ENCODE data around the gene TP53I3. TPM values are rescaled to one million over a fixed set of nuclear protein-coding genes. Genes with fewer than 3 reads are reported as not detected.
"Not testable (repeated sequence)": the region's sequence is repeated elsewhere in the genome, so short reads cannot be mapped to it uniquely, and the experiment has no call there.

The TP53I3 gene, protein sequence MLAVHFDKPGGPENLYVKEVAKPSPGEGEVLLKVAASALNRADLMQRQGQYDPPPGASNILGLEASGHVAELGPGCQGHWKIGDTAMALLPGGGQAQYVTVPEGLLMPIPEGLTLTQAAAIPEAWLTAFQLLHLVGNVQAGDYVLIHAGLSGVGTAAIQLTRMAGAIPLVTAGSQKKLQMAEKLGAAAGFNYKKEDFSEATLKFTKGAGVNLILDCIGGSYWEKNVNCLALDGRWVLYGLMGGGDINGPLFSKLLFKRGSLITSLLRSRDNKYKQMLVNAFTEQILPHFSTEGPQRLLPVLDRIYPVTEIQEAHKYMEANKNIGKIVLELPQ
- polyA plus RNA-seq (ENCODE audit: insufficient read depth in 1 of 5, insufficient read length in 5 of 5, low replicate concordance in 1 of 5): 10 to 100 TPM; 49.6 to 78.6 (median 65.0) TPM
- long read RNA-seq, donor 1, transcript TP53I3-202 (6 exons, 1,635 nt): minor isoform, 11 of 50 reads
- long read RNA-seq, donor 1, transcript TP53I3-204 (3 exons, 677 nt): minor isoform, 5 of 50 reads
- long read RNA-seq, donor 1, transcript TP53I3-201 (5 exons, 1,998 nt): major isoform, 12 of 50 reads
- long read RNA-seq, donor 1, partial matches to known transcripts: 18 of 50 reads
- long read RNA-seq, donor 1, other reads (novel, unspliced or antisense): 0 of 50 reads
- long read RNA-seq, donor 2, transcript TP53I3-202 (6 exons, 1,635 nt): major isoform, 6 of 18 reads
- long read RNA-seq, donor 2, transcript TP53I3-201 (5 exons, 1,998 nt): major isoform, 6 of 18 reads
- long read RNA-seq, donor 2, partial matches to known transcripts: 0 of 18 reads
- long read RNA-seq, donor 2, other reads (novel, unspliced or antisense): 0 of 18 reads
- long read RNA-seq, donor 3, transcript TP53I3-204 (3 exons, 677 nt): minor isoform, 6 of 52 reads
- long read RNA-seq, donor 3, transcript TP53I3-202 (6 exons, 1,635 nt): major isoform, 14 of 52 reads
- long read RNA-seq, donor 3, transcript TP53I3-201 (5 exons, 1,998 nt): minor isoform, 9 of 52 reads
- long read RNA-seq, donor 3, partial matches to known transcripts: 20 of 52 reads
- long read RNA-seq, donor 3, other reads (novel, unspliced or antisense): 0 of 52 reads
- long read RNA-seq, donor 4, transcript TP53I3-201 (5 exons, 1,998 nt): minor isoform, 5 of 20 reads
- long read RNA-seq, donor 4, transcript TP53I3-202 (6 exons, 1,635 nt): major isoform, 6 of 20 reads
- long read RNA-seq, donor 4, partial matches to known transcripts: 5 of 20 reads
- long read RNA-seq, donor 4, other reads (novel, unspliced or antisense): 0 of 20 reads
- long read RNA-seq, donor 5, transcript TP53I3-204 (3 exons, 677 nt): minor isoform, 7 of 48 reads
- long read RNA-seq, donor 5, transcript TP53I3-202 (6 exons, 1,635 nt): minor isoform, 6 of 48 reads
- long read RNA-seq, donor 5, transcript TP53I3-201 (5 exons, 1,998 nt): major isoform, 9 of 48 reads
- long read RNA-seq, donor 5, partial matches to known transcripts: 25 of 48 reads
- long read RNA-seq, donor 5, other reads (novel, unspliced or antisense): 0 of 48 reads
- long read RNA-seq, donor 6, transcript TP53I3-202 (6 exons, 1,635 nt): minor isoform, 6 of 44 reads
- long read RNA-seq, donor 6, transcript TP53I3-201 (5 exons, 1,998 nt): major isoform, 10 of 44 reads
- long read RNA-seq, donor 6, transcript TP53I3-204 (3 exons, 677 nt): minor isoform, 6 of 44 reads
- long read RNA-seq, donor 6, partial matches to known transcripts: 18 of 44 reads
- long read RNA-seq, donor 6, other reads (novel, unspliced or antisense): 0 of 44 reads
- long read RNA-seq, donor 7, partial matches to known transcripts: 5 of 15 reads
- long read RNA-seq, donor 7, other reads (novel, unspliced or antisense): 0 of 15 reads
- long read RNA-seq, donor 8, transcript TP53I3-201 (5 exons, 1,998 nt): major isoform, 5 of 19 reads
- long read RNA-seq, donor 8, transcript TP53I3-202 (6 exons, 1,635 nt): major isoform, 5 of 19 reads
- long read RNA-seq, donor 8, partial matches to known transcripts: 7 of 19 reads
- long read RNA-seq, donor 8, other reads (novel, unspliced or antisense): 0 of 19 reads

- DNase-seq: peak; percentile 93 to 94
Measured at GRCh38 chr2:24084386-24085199, at the start of gene TP53I3. Gene TP53I3, minus strand, starts transcription at chr2:24084834. Its CDS starts 508 bp downstream, at chr2:24084326.

GRCh38 chr2:24132543-24132942, 47.9 kb upstream of the TP53I3 start:
- no peak for DNase-seq

DNA sequence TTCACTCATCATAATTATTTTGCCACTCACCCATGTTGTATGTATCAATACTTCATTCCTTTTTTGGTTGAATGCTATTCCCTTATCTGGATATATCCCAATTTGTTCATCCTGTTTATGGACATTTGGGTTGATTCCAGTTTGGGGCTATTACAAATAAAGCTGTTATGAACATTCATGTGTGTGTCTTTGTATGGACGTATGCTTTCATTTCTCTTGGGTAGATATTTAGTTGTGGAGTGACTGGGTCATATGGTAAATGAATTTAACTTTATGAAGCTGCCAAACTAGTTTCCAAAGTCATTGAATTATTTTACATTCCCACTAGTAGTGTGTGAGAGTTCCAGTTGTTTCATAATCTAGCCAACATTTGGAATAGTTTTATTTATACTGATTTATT, 41.3 kb upstream of the TP53I3 start:
- peak; percentile 84 to 89 for DNase-seq

DNA sequence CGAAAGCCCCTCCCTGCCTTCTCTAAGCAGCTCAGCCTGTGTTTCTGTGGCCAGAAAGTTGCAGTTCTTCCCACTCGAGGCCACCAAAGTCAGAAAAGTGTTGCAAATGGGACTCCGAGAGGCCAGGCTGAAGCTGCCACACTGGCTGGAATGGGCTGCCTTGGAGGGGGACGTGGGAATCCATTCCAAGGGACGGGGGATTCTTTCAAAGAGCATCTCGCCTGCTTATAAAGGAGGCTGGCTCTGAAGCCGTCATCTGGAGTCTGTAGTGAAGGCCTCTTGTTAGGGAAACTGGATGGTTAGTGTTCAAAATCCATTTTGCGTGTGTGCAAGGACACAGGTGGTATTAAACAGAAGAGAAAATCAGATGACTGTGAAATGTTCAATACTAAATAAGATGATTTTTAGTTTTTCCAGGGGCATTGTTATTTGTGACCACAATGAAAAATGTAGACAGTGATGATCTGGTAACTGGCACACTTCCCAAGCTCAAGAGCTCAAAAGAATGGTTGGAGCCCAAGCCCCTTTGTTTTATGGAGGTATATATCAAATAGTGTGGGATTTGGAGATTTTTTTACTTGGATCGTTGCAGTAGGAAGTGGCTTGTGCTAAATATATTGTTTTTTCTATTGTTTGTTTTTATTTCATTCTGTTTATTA, 39.4 kb upstream of the TP53I3 start:
- DNase-seq: no peak

DNA sequence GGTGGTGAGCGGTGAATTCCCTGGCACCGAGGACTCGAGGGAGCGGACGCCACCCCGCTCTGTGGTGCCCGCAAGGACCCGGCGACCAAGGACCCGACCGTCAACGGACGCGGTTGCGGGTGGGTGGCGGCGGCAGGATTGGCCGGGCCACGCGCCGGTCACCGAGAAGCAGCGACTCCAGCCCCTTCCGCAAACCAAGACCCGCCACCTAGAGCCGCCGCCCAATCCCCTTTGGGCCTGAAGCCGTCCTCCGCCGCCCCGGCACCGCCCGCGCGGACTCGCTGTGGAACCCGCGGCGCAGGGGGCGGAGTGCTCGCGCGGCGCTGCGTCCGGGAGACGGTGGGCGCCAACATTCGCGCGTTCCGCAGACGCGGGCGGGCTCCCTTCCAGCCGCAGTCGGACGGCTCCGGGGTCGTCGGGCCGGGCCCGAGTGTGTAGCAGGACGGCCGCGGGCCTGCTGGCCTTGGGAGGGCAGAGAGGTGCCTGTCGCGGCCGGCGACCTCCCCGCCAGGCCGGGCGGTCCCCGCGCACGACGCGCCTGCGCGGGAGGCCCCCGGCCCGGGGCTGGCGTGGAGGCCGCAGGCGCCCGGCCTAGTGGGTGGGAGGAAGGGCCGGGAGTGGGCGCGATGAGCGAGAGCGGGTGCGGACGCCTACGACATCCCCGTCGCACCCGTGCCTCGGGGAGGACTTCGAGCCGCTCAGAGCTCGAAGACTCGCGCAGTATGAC, 38.7 kb upstream of the TP53I3 start, which contains the start of the genes FAM228B and PFN4:
TSS of gene FAM228B (plus strand) at position 275 of the 727 bp plus-strand sequence. CDS start 893 bp downstream, outside the sequence.
TSS of gene PFN4 (minus strand) at position 140 of the 727 bp plus-strand sequence. CDS start 799 bp downstream, outside the sequence.
- DNase-seq: peak; percentile 84 to 85

GRCh38 chr2:24122366-24123194, 37.9 kb upstream of the TP53I3 start:
- DNase-seq: no peak

DNA sequence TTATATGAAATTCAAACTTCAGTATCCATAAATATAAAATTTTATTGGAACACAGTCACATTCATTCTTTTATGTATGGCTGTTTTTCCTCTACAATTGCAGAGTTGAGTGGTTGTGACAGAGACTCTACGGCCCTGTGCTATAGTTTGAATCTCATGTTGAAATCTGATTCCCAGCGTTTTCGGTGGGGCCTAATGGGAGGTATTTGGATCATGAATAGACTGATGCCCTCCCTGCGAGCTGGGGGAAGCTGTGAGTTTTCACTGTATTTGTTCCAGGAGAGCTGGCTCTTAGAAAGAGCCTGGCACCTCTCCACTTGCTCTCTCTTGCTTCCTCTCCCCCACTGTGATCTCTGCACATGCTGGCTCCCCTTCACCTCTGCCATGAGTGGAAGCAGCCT, 36.8 kb upstream of the TP53I3 start:
- no peak for DNase-seq

DNA sequence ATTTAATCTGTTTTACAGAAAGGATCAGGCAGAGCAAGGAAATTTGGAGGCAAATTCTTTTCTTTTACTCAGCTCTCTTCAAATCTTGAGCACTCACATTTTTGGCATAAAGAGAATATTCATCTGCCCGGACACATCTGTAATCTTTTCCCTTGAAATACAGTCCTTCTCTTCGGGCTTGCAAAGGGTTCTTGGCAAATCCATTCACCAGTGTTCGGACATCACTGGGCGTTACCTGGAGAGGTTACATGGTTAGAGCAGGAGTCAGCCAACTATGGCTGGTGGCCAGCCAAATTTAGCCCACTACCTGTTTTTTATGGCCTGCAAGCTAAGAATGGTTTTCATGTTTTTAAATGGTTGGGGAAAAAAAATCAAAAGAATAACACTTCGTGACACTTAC, 36.4 kb upstream of the TP53I3 start:
- no peak for DNase-seq

- DNase-seq: no peak
Measured at GRCh38 chr2:24117902-24118301, 33.3 kb upstream of the TP53I3 start.

DNA sequence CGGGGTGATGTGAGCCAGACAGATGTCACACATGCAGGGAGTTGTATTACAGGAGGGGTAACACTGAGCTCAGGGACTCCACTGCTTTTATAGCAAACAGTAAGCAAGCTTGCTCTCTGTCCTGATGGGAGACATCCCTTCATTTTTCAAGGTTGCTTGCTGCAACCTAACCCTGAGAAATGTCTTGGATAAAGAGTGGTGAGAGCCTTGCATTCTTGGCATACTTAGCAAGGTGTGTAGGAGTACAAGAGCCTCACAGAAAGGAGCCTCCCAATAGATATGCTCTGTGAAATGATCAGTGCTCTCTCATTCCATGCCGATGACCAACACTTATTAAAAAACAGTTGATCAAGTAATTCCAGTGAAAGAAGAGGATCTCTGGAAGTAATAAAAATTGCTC, 30.4 kb upstream of the TP53I3 start:
- no peak for DNase-seq

GRCh38 chr2:24111407-24111901, 26.8 kb upstream of the TP53I3 start:
- no peak for DNase-seq

- DNase-seq: no peak
Measured at GRCh38 chr2:24110660-24111303, 26.1 kb upstream of the TP53I3 start.

- not testable (repeated sequence) for DNase-seq
Measured at GRCh38 chr2:24109431-24109830, 24.8 kb upstream of the TP53I3 start.

GRCh38 chr2:24107336-24107735, 22.7 kb upstream of the TP53I3 start:
- DNase-seq: no peak

DNA sequence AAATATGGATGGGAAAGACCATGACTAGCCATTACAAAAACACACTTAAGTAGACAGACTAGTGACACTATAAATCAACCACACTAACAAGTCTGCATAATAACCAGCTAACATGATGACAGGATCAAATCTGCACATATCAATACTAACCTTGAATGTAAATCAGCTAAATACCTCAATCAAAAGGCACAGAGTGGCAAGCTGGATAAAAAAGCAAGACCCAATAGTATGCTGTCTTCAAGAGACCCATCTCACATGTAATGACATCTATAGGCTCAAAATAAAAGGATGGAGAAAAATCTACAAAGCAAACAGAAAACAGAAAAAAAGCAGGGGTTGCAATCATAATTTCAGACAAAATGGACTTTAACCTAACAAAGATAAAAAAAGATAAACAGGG, 22.2 kb upstream of the TP53I3 start:
- no peak for DNase-seq

DNA sequence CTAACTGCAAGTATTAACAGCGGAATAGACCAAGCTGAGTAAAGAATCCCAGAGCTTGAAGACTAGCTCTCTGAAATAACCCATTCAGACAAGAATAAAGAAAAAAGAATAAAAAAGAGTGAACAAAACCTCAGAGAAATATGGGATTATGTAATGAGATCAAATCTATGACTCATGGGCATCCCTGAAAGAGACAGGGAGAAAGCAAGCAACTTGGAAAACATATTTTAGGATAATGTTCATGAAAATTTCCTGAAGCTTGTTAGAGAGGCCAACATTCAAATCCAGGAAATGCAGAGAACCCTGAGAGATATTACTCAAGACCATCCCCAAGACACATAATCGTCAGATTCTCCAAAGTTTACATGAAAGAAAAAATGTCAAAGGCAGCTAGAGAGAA, 21.2 kb upstream of the TP53I3 start:
- DNase-seq: no peak

Measured in right lung (tissue), 10 donors.